Colon (tissue), 2 donors: ENCODE data around the gene MRPL4.

Experiments
- FAIRE-seq: peaks from 2 replicates; lab custom pipeline; 2012; peaks lifted over from hg19 to GRCh38; lab: Jason Lieb, UNC
- donor health status: control.
- donor health status: control.

The MRPL4 gene

DNA sequence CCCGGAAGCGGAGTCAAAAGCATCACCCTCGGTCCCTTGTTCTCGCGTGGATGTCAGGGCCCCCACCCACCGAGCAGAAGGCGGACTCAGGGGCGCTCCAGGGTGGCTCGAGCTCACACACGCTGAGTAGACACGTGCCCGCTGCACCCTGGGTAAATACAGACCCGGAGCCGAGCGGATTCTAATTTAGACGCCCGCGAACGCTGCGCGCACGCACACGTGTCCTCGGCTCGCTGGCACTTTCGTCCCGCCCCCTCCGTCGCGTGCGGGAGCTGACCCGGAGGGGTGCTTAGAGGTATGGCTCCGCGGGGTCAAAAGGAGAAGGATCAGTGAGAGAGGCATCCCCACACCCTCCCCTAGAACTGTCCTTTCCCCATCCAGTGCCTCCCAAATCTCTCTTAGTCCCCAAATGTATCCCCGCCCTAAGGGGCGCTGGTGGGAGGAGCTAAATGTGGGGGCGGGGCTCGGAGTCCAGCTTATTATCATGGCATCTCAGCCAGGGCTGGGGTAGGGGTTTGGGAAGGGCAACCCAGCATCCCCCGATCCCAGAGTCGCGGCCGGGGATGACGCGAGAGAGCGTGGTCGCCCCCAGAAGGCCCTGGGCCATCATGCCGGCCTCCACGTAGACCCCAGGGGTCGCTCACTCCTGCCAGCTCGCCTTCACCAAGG is 37.3 kb downstream of the MRPL4 start:
- no peak for FAIRE-seq

DNA sequence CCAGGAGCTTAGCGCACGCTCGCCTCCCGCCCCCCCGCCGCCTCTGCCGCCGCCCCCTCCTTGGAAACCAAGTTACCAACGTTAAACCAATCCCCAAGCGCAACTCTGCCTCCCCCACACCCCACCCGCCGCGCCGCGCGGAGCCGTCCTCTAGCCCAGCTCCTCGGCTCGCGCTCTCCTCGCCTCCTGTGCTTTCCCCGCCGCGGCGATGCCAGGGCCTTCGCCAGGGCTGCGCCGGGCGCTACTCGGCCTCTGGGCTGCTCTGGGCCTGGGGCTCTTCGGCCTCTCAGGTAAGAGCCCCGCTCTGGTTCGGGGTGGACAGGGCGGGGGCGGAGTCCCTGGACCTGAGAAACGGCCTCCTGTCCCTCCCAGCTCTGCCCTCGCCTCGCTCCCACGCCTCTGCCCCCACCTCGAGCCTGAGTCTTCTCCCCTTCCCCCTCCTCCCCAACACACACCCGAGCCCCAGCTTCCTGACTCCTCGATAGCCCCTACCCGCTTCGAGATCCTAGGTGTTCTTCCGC is 37.9 kb downstream of the MRPL4 start, which contains the start of gene ICAM5:
Gene ICAM5, plus strand, starts transcription at position 117 of the 521 bp plus-strand sequence. Its CDS starts 92 bp downstream, at position 209.
- FAIRE-seq, result no peak

DNA sequence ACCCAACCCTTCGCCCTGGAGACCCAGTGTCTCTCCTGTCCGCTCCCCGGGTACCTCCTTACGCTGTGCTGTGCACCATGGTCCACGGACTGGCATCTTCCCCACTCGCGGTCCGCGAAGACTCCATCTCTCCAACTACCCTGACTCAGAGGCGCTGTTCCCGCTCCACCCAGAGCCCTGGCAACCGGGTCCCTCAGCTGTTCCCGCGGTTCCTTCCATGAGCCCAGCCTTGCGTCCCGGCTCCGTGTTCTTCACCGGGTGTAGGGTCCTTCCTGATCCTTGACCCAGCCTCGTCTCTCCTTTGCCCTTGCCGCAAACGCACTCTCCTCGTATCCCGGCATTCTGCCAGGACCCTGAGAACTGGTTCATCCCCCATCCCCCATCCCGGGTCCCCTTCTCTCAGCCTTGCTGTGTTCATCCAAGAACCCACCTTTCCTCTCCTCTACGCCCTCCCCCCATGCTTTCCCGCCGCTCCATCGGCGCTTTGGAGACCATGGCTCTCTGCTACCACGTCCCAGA is 38.4 kb downstream of the MRPL4 start:
- no peak for FAIRE-seq

DNA sequence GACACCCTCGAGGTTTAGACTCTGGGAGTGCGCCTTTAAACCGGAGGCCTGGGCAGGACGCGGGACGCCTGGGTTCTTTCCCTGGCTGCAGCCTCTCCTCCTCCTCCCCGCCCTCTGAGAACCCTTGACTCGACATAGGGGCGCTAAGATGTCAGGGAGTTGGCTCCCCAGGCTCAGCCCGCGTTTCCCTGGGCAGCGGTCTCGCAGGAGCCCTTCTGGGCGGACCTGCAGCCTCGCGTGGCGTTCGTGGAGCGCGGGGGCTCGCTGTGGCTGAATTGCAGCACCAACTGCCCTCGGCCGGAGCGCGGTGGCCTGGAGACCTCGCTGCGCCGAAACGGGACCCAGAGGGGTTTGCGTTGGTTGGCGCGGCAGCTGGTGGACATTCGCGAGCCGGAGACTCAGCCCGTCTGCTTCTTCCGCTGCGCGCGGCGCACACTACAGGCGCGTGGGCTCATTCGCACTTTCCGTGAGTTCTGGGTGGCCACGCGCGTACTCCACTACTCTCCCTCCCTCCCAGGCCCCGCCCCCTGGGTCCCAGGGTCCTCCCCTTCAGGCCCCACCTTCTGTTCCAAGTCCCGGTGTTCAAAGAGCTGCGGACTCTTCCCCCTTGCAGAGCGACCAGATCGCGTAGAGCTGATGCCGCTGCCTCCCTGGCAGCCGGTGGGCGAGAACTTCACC is 39.0 kb downstream of the MRPL4 start:
- no peak for FAIRE-seq

DNA sequence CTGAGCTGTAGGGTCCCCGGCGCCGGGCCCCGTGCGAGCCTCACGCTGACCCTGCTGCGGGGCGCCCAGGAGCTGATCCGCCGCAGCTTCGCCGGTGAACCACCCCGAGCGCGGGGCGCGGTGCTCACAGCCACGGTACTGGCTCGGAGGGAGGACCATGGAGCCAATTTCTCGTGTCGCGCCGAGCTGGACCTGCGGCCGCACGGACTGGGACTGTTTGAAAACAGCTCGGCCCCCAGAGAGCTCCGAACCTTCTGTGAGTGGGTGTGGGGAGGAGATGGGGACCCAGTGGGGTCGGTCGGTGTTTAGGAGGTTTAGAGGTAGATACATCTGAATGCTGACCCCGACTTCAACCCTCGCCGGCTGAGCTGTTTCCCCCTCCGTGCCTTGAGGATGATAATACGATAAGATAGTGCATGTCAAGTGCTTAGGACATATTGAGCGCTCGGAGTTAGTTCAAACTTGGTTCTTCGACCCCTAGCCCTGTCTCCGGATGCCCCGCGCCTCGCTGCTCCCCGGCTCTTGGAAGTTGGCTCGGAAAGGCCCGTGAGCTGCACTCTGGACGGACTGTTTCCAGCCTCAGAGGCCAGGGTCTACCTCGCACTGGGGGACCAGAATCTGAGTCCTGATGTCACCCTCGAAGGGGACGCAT is 39.7 kb downstream of the MRPL4 start:
- no peak for FAIRE-seq

DNA sequence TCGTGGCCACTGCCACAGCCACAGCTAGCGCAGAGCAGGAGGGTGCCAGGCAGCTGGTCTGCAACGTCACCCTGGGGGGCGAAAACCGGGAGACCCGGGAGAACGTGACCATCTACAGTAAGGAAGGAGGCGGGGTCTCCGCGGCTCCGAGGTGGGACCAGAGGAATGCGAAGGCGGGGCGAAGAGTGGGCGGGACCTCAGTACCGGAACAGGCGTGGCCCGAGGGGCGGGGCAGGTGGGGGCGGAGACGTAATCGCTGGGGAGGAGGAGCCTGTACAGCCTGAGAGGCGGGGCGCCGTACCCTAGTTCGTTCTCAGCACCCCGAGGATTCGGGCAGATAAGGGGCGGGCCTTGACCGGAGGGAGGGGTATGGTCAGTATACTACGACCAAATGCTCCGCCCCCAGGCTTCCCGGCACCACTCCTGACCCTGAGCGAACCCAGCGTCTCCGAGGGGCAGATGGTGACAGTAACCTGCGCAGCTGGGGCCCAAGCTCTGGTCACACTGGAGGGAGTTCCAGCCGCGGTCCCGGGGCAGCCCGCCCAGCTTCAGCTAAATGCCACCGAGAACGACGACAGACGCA is 40.3 kb downstream of the MRPL4 start:
- no peak for FAIRE-seq

DNA sequence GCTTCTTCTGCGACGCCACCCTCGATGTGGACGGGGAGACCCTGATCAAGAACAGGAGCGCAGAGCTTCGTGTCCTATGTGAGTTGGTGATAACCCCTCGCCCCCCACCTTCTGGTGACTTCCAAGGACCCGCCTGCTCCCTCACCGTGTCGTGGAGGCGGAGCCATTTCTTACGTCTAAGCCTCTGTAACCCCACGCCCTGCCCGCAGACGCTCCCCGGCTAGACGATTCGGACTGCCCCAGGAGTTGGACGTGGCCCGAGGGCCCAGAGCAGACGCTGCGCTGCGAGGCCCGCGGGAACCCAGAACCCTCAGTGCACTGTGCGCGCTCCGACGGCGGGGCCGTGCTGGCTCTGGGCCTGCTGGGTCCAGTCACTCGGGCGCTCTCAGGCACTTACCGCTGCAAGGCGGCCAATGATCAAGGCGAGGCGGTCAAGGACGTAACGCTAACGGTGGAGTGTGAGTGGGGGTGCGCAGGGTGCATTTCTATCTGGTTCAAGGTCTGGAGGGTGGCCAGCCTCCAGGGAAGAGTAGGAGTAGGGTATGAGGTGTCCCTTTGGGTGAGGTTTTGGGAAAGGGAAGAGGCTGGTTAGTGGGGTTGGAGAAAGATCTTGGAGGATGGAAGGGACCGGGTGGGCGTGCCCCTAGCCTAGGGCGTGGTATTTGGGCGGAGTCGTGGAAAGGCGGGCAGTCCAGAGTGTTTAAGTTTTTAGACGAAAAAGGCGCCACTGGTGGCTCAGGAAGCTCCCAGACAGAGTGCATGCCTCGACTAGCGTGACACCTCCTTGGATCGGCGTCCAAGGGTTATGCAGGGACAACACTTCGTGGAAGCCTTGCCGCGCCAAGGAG is 41.0 kb downstream of the MRPL4 start:
- FAIRE-seq, result no peak

DNA sequence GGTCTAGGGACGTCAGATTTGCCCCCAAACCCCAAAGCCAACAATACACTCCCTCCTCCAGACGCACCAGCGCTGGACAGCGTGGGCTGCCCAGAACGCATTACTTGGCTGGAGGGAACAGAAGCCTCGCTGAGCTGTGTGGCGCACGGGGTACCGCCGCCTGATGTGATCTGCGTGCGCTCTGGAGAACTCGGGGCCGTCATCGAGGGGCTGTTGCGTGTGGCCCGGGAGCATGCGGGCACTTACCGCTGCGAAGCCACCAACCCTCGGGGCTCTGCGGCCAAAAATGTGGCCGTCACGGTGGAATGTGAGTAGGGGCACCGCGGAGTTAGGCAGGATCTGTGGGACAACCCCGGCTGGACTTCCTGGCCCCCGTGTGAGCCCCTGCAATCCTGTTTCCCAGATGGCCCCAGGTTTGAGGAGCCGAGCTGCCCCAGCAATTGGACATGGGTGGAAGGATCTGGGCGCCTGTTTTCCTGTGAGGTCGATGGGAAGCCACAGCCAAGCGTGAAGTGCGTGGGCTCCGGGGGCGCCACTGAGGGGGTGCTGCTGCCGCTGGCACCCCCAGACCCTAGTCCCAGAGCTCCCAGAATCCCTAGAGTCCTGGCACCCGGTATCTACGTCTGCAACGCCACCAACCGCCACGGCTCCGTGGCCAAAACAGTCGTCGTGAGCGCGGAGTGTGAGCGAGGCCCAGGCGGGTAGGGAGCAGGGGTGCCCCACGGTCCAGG is 41.8 kb downstream of the MRPL4 start:
- no peak for FAIRE-seq

DNA sequence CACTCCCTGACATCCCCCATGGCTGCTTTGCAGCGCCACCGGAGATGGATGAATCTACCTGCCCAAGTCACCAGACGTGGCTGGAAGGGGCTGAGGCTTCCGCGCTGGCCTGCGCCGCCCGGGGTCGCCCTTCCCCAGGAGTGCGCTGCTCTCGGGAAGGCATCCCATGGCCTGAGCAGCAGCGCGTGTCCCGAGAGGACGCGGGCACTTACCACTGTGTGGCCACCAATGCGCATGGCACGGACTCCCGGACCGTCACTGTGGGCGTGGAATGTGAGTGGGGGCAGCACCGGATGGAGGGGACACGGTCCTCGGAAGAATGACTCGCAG is 42.3 kb downstream of the MRPL4 start:
- FAIRE-seq, result no peak

DNA sequence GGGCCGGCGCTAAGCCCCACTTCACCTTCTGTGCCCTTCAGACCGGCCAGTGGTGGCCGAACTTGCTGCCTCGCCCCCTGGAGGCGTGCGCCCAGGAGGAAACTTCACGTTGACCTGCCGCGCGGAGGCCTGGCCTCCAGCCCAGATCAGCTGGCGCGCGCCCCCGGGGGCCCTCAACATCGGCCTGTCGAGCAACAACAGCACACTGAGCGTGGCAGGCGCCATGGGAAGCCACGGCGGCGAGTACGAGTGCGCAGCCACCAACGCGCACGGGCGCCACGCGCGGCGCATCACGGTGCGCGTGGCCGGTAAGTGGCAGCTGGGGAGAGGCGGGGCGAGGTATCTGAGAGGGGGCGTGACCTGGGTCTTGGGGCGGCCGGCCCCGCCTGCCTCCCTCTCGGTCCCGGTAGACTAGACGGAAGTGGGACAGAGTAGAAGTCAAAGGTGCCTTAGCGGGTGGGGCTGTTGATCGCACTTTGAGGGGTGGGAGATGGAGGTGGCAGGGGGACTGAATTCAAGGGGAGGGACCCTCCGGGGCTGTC is 43.4 kb downstream of the MRPL4 start:
- FAIRE-seq, result no peak

DNA sequence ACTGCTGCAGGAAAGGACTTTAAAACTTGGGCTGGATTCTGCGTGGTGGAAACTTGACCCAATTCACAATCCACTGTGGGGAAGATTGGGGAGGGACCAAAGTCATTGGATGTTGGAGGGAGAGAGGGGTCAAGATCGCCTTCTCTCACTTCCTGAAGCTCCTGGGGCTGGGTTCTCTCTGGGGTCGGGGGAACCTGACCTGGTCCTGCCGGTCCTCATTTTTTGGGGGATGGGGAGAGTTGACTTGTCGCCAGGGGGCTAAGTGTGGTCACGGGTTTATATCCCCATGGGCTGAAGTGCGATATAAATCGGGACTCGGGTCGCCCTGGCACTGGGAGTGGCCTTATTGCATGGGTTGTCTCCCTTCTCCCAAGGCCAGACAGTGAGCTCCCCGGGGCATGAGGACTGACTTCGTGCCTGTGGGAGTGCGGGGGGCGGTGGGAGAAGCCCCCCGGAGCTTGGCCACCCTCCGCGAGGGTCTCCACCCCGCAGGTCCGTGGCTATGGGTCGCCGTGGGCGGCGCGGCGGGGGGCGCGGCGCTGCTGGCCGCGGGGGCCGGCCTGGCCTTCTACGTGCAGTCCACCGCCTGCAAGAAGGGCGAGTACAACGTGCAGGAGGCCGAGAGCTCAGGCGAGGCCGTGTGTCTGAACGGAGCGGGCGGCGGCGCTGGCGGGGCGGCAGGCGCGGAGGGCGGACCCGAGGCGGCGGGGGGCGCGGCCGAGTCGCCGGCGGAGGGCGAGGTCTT is 44.0 kb downstream of the MRPL4 start:
- no peak for FAIRE-seq

DNA sequence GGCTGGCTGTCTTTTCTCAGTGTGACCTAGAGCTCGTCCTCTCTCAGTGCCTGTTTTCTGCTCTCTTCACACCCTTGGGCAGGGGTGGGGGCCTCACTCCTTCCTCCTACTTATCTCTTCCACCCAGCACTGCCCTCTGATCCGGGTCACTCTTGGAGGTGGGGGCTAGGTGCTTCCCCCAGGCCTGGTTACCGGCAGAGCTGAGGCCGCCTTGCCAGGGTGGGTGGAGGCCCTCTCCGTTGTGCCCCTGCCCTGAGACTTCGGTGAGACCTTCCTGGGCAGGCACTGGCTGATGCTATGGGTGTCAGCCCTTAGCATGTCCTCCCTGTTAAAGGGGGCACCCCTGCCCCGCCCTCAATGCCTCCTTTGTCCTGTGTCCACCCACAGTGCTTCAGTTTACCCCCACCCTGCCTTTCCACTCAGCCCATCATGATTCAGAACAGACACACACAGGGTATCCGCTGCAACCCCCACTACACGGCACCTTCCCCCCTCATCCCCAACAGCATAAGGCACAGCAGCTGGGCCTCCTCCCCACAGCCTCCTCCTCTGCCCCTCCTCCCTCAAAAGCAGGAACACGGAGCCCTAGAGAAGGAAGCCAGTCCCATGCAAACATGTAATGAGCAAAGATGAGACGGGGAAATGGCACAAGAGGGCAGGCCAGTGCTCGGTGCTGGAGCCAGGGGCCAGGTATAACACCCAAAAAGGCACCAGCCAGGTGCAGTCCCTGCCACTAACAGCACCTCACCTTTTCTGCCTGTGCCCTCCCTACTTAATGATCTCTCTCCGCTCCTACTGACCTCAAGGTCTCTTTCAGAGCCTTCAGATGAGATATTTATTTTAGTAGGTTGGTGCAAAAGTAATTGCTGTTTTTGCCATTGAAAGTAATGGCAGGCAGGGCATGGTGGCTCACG is 47.8 kb downstream of the MRPL4 start:
- FAIRE-seq, result no peak

DNA sequence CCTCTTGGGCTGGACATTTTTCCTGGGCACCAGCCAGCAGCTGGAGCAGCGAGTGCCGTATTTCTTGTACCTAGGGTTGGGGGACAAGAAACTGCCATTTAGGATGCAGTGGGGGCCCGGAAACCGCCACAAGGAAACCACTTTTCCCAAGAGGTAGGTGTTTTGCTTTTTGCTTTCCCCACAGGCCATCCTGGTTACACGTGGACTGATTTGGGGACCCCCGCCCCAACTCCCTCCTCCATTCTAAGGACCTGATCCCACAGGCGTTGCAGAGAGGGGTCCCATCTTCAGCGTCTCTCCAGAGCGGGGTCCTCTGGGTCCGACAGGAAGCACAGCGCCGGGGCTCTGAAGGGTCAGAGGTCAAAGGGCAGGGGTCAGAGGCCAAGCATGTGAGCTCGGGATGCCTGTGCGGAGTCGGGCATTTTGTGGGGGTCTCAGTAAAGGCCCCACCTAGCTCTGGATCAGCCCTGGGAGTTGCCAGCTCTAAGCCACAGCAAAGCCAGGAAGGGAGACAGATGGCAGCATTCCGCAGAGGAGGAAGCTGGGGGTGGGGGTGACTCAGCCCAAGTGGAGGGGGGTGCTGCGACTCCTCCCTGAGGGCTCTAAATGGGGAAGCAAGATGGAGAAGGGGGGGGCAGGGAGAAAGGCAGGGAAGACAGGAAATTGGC is 53.3 kb downstream of the MRPL4 start:
- no peak for FAIRE-seq

DNA sequence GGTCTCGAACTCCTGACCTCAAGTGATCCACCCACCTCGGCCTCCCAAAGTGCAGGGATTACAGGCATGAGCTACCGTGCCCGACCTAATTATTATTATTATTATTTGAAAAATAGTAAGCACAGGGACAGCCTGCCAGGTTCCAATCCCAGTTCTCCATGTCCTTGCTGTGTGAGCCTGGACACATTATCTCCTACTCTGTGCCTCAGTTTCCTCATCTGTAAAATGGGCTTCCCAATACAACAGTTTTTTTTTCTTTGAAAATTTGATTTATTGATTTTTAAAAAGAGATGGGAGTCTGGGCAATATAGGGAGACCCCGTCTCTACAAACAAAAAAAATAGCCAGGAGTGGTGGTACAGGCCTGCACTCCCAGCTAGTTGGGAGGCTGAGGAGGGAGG is 54.3 kb downstream of the MRPL4 start:
- FAIRE-seq, result no peak

DNA sequence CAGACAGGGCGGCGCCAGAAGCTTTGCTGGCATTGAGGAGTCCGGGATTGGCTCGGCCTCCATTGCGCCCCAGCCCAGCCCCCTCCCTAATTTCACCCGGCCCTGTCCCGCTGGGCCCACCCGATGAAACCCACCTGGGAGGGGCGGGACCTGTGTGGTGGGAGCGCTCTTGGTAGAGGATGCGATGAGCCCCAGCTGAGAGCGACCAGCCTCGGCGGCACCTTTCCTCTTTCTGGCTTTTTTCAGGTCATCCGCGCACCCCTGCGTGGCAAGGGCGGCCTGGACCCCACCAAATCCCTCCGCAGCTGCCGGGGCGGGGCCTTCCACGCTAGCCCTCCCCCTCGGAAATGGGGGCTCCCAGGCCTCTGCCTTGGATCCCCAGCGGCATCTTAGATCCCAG is 57.4 kb downstream of the MRPL4 start, which contains the start of gene ZGLP1:
Gene ZGLP1, minus strand, starts transcription at position 393 of the 400 bp plus-strand sequence.
- no peak for FAIRE-seq
